Posterior vena cava (tissue), 2 donors: ENCODE results near the gene LCE2A. TPM values are rescaled to one million over a fixed set of nuclear protein-coding genes. Genes with fewer than 3 reads are reported as not detected.

Experiments
- DNase-seq: peaks from one replicate; pipeline ENCODE4 v3.0.0-alpha.2; 2020; ENCODE audit warnings: low spot score
- intact Hi-C, 2 donors: fragments of 100-400 bp; cut with DNase I; formaldehyde crosslinking; loops; one replicate each; pipeline versions ENCODE4 v1.14.1 to v1.14.2; 2022 to 2023
- total RNA-seq, 2 donors: library from RNA; stranded (reverse); fragmentation: NEBNext Ultra II Directional; extraction: Animal tissue kit (Norgen Biotek cat#: 25700); gene quantifications; one replicate each; pipeline ENCODE4 v1.2.1, GENCODE V29; 2021
- donor health status: DM: yes; HTN: yes; CAD: no.
- donor health status: DM: yes; HTN: yes; CAD: no.

The LCE2A gene
- total RNA-seq, 2 donors from 2014 or later, result not detected

DNA sequence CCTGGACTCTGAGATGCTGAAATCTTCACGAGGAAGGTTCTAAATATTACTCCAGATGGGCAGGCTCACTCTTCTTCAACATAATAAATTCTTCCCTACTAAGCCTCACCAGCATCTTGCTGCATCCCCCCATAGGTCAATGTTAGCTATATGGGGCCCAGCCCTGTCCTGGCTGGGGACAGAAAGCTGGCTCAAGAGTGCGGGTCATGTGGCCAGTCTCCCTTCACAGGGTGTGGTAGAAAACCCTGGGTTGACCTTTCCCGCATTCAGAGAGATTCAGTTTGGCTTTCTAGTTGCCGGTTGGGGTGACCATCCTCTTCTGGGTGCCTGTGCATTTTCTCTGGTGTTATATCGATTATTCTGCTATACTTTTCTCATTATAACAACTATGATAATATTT lies 39.9 kb downstream of the LCE2A start:
- DNase-seq, result no peak
- intact Hi-C loops, result no loop called here

DNA sequence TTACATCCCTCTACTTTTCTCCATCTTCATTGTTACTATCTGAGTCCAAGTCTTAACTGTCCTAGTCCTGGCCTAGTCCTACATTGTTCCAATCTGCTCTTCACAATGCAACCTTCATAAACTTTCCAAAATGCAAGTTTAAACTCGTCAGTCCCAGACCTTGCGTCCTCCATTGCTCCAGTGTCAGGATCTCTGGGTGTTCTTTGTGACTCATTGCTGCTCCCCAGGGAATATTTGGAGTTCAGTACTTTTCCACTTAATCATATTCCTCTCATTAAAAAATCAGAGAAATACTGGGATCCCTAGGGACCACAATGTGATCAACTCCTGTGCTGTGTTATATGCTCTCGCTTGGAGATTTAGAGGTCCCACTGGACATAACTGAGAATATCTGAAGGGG lies 41.7 kb downstream of the LCE2A start:
- intact Hi-C loops, result no loop called here
- DNase-seq, result no peak

DNA sequence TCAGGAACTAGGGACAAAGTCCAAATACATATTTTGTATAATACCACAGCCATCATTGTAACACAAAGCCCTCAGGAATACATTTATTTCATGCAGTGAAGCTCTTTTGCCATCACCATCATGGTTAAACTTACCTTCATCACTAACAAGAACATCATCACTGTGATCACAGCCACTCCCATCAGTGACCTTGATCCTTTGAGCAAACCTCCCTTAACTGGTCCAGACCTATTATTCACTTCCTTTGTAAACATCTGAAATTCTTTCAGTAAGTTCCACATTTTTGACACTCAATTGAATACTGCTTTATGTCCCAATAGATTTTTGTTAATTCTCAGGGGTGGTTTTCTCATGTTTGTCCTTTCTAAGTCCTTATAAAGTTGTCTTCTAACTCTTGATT lies 43.5 kb downstream of the LCE2A start:
- intact Hi-C loops, result no loop called here

DNA sequence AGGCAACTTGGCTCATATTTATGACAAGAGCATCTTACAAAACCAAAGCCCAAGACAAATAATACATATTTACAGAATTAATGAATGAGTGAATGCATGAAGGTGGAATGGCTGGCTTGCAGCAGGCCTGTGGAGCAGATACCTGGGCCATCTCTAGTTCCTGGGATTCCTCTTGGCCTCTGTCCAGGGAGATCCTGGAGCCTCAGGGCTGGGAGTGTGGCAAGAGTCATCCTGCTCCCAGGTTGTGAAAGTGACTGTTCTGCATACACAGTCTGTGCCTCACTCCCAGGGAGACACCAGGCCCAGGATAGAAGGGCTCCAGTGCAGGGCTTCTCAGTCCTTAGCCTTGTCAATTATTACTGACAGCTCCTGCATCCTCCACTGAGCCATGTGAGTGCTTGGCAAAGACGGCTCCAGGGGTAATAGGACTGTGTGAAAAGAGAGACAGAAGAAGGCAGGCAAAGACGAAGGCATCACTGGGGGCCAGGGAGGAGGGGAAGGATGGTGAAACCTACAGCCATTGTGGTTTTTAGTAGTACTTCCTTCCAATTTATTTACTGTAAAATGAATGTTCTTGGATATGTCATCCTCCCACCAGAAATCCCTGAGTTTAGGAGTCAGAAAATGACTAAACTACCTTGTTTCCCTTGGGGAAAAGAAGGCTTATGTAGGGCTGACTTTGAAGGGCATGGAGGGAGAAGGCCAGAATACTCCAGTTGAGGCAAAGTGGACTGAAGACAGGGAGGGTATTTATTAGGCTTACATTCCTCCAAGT lies 45.4 kb downstream of the LCE2A start:
- DNase-seq, result no peak
- intact Hi-C loops, result no loop called here

More for the DNA sequence above, 43.5 kb downstream of the LCE2A start:
- DNase-seq, result no peak

DNA sequence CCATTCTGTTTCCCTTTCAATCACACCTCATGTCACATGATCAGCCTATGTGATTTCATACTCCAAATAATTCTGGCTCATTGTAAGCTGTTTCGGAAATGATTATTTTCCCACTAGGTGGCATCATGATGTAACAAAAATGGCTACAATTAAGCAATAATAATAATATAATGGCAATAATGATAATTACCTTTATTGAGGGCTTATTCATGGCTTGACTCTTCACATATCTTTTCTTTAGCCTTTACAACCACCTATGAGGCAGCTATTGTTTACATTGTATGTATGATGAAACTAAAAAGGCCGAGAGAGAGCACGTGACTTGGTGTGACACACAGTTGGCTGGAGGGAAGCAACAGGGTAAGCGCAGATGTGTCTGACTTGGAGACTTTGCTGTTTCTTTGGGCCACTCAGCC lies 47.2 kb downstream of the LCE2A start:
- intact Hi-C loops, result no loop called here
- no peak for DNase-seq

DNA sequence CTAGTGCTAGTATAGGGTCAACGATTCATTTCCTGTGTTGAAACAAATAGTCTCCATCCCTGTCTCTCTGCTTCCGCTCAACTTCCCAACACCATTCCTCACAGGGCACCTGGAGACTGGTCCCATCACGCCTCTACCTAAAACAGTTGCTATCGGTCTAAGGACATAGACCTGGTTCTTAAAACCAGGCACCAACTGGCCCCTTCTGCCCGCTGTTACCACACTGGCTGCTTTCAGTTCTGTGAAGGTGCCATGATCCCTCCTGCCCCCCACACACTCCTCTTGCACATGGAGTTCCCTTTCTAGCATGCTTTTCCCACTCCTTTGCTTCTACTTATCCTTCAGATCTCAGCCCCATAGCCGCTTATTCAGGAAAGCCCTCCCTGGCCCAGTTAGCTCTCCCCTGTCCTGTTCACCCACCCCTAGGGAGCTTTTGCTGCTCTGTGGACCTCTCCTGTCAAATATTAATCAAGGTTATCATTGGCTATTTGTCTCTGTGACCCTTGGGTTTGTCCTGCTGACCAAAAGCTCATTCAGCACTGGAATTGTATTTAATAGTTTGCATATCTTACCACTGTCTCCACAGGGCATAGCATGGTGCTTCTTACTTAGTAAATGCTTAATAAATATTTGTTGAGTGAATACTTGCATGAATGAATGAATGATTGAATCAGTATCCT lies 47.8 kb downstream of the LCE2A start:
- DNase-seq, result no peak
- intact Hi-C loops, result no loop called here

DNA sequence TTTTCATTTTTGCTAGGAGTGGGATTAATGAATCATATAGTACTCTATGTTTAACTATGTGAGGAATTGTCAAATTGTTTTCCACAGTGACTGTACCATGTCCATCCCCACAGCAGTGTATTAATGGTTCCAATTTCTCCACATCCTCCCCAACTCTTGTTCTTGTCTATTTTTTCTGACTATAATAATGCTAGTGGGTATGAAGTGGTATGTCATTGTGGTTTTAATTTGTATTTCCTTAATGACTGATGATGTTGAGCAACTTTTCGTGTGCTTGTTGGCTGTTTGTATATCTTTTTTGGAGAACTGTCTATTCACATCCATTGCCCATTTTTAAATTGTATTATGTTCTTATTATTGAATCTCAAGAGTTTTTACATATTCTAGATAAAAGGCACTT lies 49.7 kb downstream of the LCE2A start:
- intact Hi-C loops, result no loop called here
- no peak for DNase-seq

Other genes with a start within 250 kb of the LCE2A start
- not detected for gene LCE5A, start 187.5 kb upstream of the LCE2A start, total RNA-seq
- gene CRCT1, start 183.9 kb upstream of the LCE2A start, total RNA-seq, result not detected
- gene LCE3E, start 131.6 kb upstream of the LCE2A start, total RNA-seq, result not detected
- gene LCE3D, start 117.8 kb upstream of the LCE2A start, total RNA-seq, result not detected
- not detected for gene LCE3C, start 98.1 kb upstream of the LCE2A start, total RNA-seq
- gene LCE3B, start 84.5 kb upstream of the LCE2A start, total RNA-seq, result not detected
- not detected for gene LCE3A, start 75.2 kb upstream of the LCE2A start, total RNA-seq
- not detected for gene LCE2D, start 35.0 kb upstream of the LCE2A start, total RNA-seq
- gene LCE2C, start 23.1 kb upstream of the LCE2A start, total RNA-seq, result not detected
- not detected for gene LCE2B, start 12.2 kb upstream of the LCE2A start, total RNA-seq
- not detected for gene LCE4A, start 9.8 kb downstream of the LCE2A start, total RNA-seq
- gene KPRP, start 59.7 kb downstream of the LCE2A start, total RNA-seq, result not detected
- not detected for gene LCE1F, start 76.8 kb downstream of the LCE2A start, total RNA-seq
- not detected for gene LCE1E, start 87.9 kb downstream of the LCE2A start, total RNA-seq
- gene LCE1D, start 98.4 kb downstream of the LCE2A start, total RNA-seq, result not detected
- not detected for gene LCE1C, start 108.3 kb downstream of the LCE2A start, total RNA-seq
- not detected for gene LCE1B, start 113.6 kb downstream of the LCE2A start, total RNA-seq
- not detected for gene LCE1A, start 129.1 kb downstream of the LCE2A start, total RNA-seq
- gene LCE6A, start 144.5 kb downstream of the LCE2A start, total RNA-seq, result not detected
- gene LCE7A, start 161.7 kb downstream of the LCE2A start, total RNA-seq, result not detected
- gene SMCP, start 180.0 kb downstream of the LCE2A start, total RNA-seq, result not detected
- not detected for gene IVL, start 210.2 kb downstream of the LCE2A start, total RNA-seq
- not detected for gene SPRR5, start 248.9 kb downstream of the LCE2A start, total RNA-seq